ENCODE measurements around the gene INSR.

GRCh38 chr19:7272856-7273578 is 21.2 kb downstream of the INSR start:
- TF ChIP-seq CTCF (IDR thresholded peaks at IDR 0.05) (no peak), ZFX (IDR thresholded peaks at IDR 0.05; ENCODE audit: borderline replicate concordance) (no peak)
